GM12878 (cell line): ENCODE results near the gene ZNF599. TPM values are rescaled to one million over a fixed set of nuclear protein-coding genes. Genes with fewer than 3 reads are reported as not detected.

Source experiments
- ATAC-seq: fragments of 200-7000 bp; cut with Tn5 transposase; 3 replicates; pipeline ENCODE4 v1.9.1; 2020; ENCODE audit warnings: mild to moderate bottlenecking, moderate library complexity
- BruUV-seq: library from RNA; stranded (reverse); fragments of 400-500 nt; replicated peaks from 2 replicates; lab custom pipeline; 2021; lab: Mats Ljungman, UMichigan
- CTCF ChIA-PET: fragments of 300-600 bp; sonication (Branson Sonifier 250); formaldehyde crosslinking; extraction: SDS; loops from one replicate; lab custom pipeline; 2021; ENCODE audit warnings: inconsistent platforms; lab: Yijun Ruan, JAX
- POLR2A ChIA-PET: fragments of 350-600 bp; formaldehyde crosslinking; extraction: SDS; loops from one replicate; lab custom pipeline; 2021; ENCODE audit warnings: inconsistent platforms; lab: Charles Lee
- RAD21 ChIA-PET: fragments of 300-600 bp; sonication (Branson Sonifier 250); formaldehyde crosslinking; loops from one replicate; lab custom pipeline; 2023; ENCODE audit warnings: antibody characterized with exemption; ENCODE audit not compliant: unreplicated experiment; lab: Charles Lee
- SMC1A ChIA-PET: fragments of 300-600 bp; sonication (Branson Sonifier 250); formaldehyde crosslinking; loops from one replicate; lab custom pipeline; 2023; ENCODE audit not compliant: unreplicated experiment, uncharacterized antibody; lab: Charles Lee
- DNase-seq: peaks from one replicate; pipeline ENCODE4 v3.0.0-alpha.2; 2011; ENCODE audit warnings: low read depth, low spot score
- FAIRE-seq: peaks from 3 replicates; lab custom pipeline; 2011; peaks lifted over from hg19 to GRCh38; lab: Jason Lieb, UNC
- H2AFZ ChIP-seq: 2 replicates; pipeline ENCODE4 v1.6.0; 2011; ENCODE audit warnings: low read depth, low read length, control low read depth; ENCODE audit not compliant: control insufficient read depth
- H3K27ac ChIP-seq: 2 replicates; pipeline ENCODE4 v1.5.1; 2011; ENCODE audit warnings: control low read depth; ENCODE audit not compliant: control insufficient read depth, insufficient read depth
- H3K27me3 ChIP-seq, 2 experiments: replicated peaks in 1 of 2; 2 replicates each; pipeline versions ENCODE4 v1.6.0 to v1.6.1; 2011; ENCODE audit warnings: low read length in 1 of 2; ENCODE audit not compliant: control insufficient read depth in 2 of 2, insufficient read depth in 2 of 2
- H3K36me3 ChIP-seq, 2 experiments: 2 replicates each; pipeline ENCODE4 v1.5.1; 2011; ENCODE audit warnings: low read length in 1 of 2; ENCODE audit not compliant: control insufficient read depth in 2 of 2, insufficient read depth in 2 of 2
- H3K4me1 ChIP-seq: 2 replicates; pipeline ENCODE4 v1.6.1; 2011; ENCODE audit warnings: mild to moderate bottlenecking, low read length, moderate library complexity, mixed read lengths; ENCODE audit not compliant: control insufficient read depth, insufficient read depth
- H3K4me2 ChIP-seq: 2 replicates; pipeline ENCODE4 v1.6.0; 2011; ENCODE audit warnings: control low read depth; ENCODE audit not compliant: control insufficient read depth, insufficient read depth
- H3K4me3 ChIP-seq: fragments of 200-600 bp; sonication (generic); 2 replicates; pipeline ENCODE4 v1.5.1; 2016
- H3K79me2 ChIP-seq: 2 replicates; pipeline ENCODE4 v1.6.0; 2011; ENCODE audit warnings: low read length; ENCODE audit not compliant: control insufficient read depth, insufficient read depth
- H3K9ac ChIP-seq: 2 replicates; pipeline ENCODE4 v1.8.0; 2011; ENCODE audit warnings: low read length, control low read depth, mixed read lengths; ENCODE audit not compliant: control insufficient read depth, insufficient read depth
- H3K9me3 ChIP-seq: replicated peaks from 3 replicates; pipeline ENCODE4 v1.5.1; 2011; ENCODE audit warnings: mild to moderate bottlenecking, low read length; ENCODE audit not compliant: control insufficient read depth, insufficient read depth
- H4K20me1 ChIP-seq: 2 replicates; pipeline ENCODE4 v1.6.0; 2011; ENCODE audit not compliant: control insufficient read depth, insufficient read depth
- KLF5 ChIP-seq: fragments of 450-650 bp; IDR thresholded peaks from 2 replicates; pipeline ENCODE4 v1.6.1; 2014; ENCODE audit warnings: mild to moderate bottlenecking; ENCODE audit not compliant: partially characterized antibody
- YY1 ChIP-seq: IDR thresholded peaks from 2 replicates; pipeline ENCODE4 v1.6.1; 2011; ENCODE audit warnings: low read depth, mild to moderate bottlenecking, low read length
- ZNF592 ChIP-seq: fragments of 450-650 bp; IDR thresholded peaks from 2 replicates; pipeline ENCODE4 v1.6.1; 2017; ENCODE audit warnings: mild to moderate bottlenecking, moderate library complexity
- WGBS: methylation state at CpG from one replicate; pipeline ENCODE4 v1.1.6; 2016; ENCODE audit warnings: low lambda C conversion rate; ENCODE audit not compliant: insufficient replicate concordance, insufficient coverage; ENCODE audit errors: missing lambda C conversion rate; 5-methylcytosine and 5-hydroxymethylcytosine counted together
- in situ Hi-C: fragments of 300-500 bp; cut with MboI; formaldehyde crosslinking; loops from 9 replicates; pipeline ENCODE4 v1.14.3; 2018; ENCODE audit warnings: mixed read lengths
- intact Hi-C: fragments of 100-400 bp; cut with micrococcal nuclease; formaldehyde crosslinking; loops from one replicate; pipeline ENCODE4 v1.14.2; 2022; ENCODE audit not compliant: unreplicated experiment
- polyA plus RNA-seq, 11 experiments: library from polyadenylated mRNA; depleted of rRNA in 4 of 11; unstranded in 6 of 11; stranded (reverse) in 5 of 11; fragments of >200 nt; fragmentation: Nextera tagmentation in 4 of 11; fragmentation: Illumina TruSeq in 1 of 11; extraction: Ambion mirVana in 4 of 11; extraction: Trizol in 1 of 11; gene quantifications; 1 replicate in 1 of 11; 2 replicates in 10 of 11; pipeline versions ENCODE4 v1.2.1 to v1.2.3, GENCODE V29; 2011 to 2016; ENCODE audit warnings: inconsistent platforms in 2 of 11, missing spikeins in 2 of 11, low read depth in 1 of 11
- total RNA-seq, 4 experiments: library from RNA; depleted of rRNA in 3 of 4; stranded (reverse); fragments of >200 nt in 3 of 4; fragmentation: Illumina TruSeq in 1 of 4; extraction: Trizol in 1 of 4; gene quantifications; 2 replicates each; pipeline versions ENCODE4 v1.2.1 to v1.2.3, GENCODE V29; 2013 to 2021

Gene ZNF599
- total and polyA plus RNA-seq, 10 of the 15 experiments (the other 5 are each of a cell fraction or from before 2014, with no cell fraction given), result 0.27 to 4.8 (median 1.9) TPM

DNA sequence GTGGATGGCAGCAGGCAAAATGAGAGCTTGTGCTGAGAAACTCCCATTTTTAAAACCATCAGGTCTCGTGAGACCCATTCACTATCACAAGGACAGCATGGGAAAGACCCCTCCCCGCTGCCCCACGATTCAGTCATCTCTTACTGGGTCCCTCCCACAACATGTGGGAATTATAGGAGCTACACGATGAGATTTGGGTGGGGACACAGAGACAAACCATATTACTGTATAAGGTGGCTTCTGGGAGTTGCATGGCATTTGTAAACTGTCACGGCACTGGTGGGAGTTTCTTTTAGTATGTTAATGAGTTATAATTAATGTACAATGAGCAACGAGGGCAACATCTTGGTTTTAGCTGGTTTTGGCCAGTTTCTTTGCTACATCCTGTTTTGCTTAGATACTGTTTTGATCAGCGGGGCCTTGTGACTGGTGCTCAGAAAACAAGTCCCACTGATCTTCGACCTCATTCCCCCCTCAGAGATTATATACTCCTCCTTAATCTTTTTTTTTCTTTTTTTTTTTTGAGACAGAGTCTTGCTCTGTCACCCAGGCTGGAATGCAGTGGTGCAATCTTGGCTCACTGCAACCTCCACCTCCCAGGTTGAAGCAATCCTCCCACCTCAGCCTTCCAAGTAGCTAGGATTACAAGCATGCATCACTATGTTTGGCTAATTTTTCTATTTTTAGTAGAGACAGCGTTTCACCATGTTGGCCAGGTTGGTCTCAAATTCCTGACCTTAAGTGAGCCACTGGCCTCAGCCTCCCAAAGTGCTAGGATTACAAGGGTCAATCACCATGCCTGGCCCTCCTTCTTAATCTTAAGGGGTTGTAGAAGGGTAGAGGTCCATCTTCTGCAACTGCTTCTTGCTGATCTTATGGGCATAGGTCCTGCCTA, 21.3 kb upstream of the ZNF599 start (continued):
- no peak for TF ChIP-seq ZNF592

DNA sequence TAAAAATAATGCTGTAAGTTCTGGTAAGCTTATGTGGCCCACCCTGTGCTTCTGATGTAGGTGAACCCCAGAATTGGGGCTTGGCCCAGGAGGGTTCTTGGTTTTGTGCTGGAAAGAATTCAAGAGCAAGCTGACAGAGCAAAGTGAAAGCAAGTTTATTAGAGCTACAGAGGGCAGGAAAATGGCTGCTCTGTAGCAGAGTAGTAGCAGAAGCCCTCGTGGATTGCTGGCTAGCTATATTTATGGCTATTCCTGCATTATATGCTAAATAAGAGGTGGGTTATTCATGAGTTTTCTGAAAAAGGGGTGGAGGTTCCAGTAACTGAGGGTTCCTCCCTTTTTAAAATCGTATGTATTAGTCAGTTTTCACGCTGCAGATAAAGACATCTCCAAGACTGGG, 20.6 kb upstream of the ZNF599 start:
- CTCF ChIA-PET, result no interaction called here
- no peaks in the 10 kb centered on the region for H3K4me1 ChIP-seq
- RAD21 ChIA-PET, result no interaction called here
- no peaks in the 10 kb centered on the region for H4K20me1 ChIP-seq
- H3K9me3 ChIP-seq, result no peaks in the 10 kb centered on the region; the same call in 2 of the 3 replicates
- TF ChIP-seq YY1 (peak; percentile 48; the same call in 1 of the 2 replicates), KLF5 (no peak)
- TF ChIP-seq, all 136 proteins: peak for 1
- intact Hi-C loops, result no loop called here
- FAIRE-seq (no peak), DNase-seq (no peak), ATAC-seq (no peak)
- ChIA-PET SMC1A (no interaction called here), POLR2A (interaction anchor here (0.6 kb wide), 1 partner anchor 25 kb away, joined by 3 read pairs; no protein-coding TSS in a partner anchor)
- BruUV-seq, result no TSS peak
- no peaks in the 10 kb centered on the region for H3K36me3 ChIP-seq
- no peak overlapping the region for H3K4me2 ChIP-seq
- H2AFZ ChIP-seq, result no peak overlapping the region; the same call in 1 of the 2 replicates
- WGBS, result 16% methylated on average over 3 of the region's 3 CpGs
- no peak overlapping the region for H3K27ac ChIP-seq
- H3K27me3 ChIP-seq, result no peaks in the 10 kb centered on the region
- no peaks in the 10 kb centered on the region for H3K79me2 ChIP-seq
- no peak overlapping the region for H3K9ac ChIP-seq
- no peak overlapping the region for H3K4me3 ChIP-seq
- in situ Hi-C loops, result no loop called here
